GM19324 (cell line): Measurements from ENCODE around the gene GRIA4.
"Not testable (repeated sequence)": the region's sequence is repeated elsewhere in the genome, so short reads cannot be mapped to it uniquely, and the experiment has no call there.

Experiments
- ATAC-seq: cut with Tn5 transposase; IDR thresholded peaks from one replicate; pipeline ENCODE4 v1.9.1; 2021; ENCODE audit warnings: mild to moderate bottlenecking, moderate library complexity; ENCODE audit not compliant: unreplicated experiment, low FRiP score

Gene GRIA4

GRCh38 chr11:105975128-105975527 is 365.3 kb downstream of the GRIA4 start:
- no peak for ATAC-seq

- no peak for ATAC-seq
Observed at GRCh38 chr11:105979997-105980703, 370.3 kb downstream of the GRIA4 start.

- no peak for ATAC-seq
Observed at GRCh38 chr11:105986554-105986953, 376.7 kb downstream of the GRIA4 start.

GRCh38 chr11:105988197-105988596 is 378.3 kb downstream of the GRIA4 start:
- ATAC-seq = no peak

GRCh38 chr11:105989124-105989523 is 379.3 kb downstream of the GRIA4 start:
- no peak for ATAC-seq

- no peak for ATAC-seq
Observed at GRCh38 chr11:105991888-105992287, 382.0 kb downstream of the GRIA4 start.

GRCh38 chr11:106001304-106002012 is 391.6 kb downstream of the GRIA4 start:
- ATAC-seq = no peak

- not testable (repeated sequence) for ATAC-seq
Observed at GRCh38 chr11:106003094-106003493, 393.2 kb downstream of the GRIA4 start.

GRCh38 chr11:106011481-106011880 is 401.6 kb downstream of the GRIA4 start:
- ATAC-seq = no peak

- ATAC-seq = no peak
Observed at GRCh38 chr11:106012744-106013143, 402.9 kb downstream of the GRIA4 start.

- no peak for ATAC-seq
Observed at GRCh38 chr11:106014035-106014434, 404.2 kb downstream of the GRIA4 start.

GRCh38 chr11:106014620-106015019 is 404.7 kb downstream of the GRIA4 start:
- no peak for ATAC-seq

GRCh38 chr11:106015066-106015465 is 405.2 kb downstream of the GRIA4 start:
- no peak for ATAC-seq

- ATAC-seq = no peak
Observed at GRCh38 chr11:106017093-106017492, 407.2 kb downstream of the GRIA4 start.

GRCh38 chr11:106021181-106021966 is 411.5 kb downstream of the GRIA4 start:
- ATAC-seq = peak; percentile 10

GRCh38 chr11:106021967-106022794 is 412.3 kb downstream of the GRIA4 start, which contains the start of gene MSANTD4:
Gene MSANTD4, minus strand, starts transcription at chr11:106022240. Its CDS starts 11,323 bp downstream, at chr11:106010917.
- peak; percentile 99 for ATAC-seq

- ATAC-seq = no peak
Observed at GRCh38 chr11:106022795-106023275, 413.0 kb downstream of the GRIA4 start.

- no peak for ATAC-seq
Observed at GRCh38 chr11:106030609-106031008, 420.7 kb downstream of the GRIA4 start.

- ATAC-seq = no peak
Observed at GRCh38 chr11:106031202-106031810, 421.4 kb downstream of the GRIA4 start.
